ENCODE data around the gene KRTAP12-1.
"Not testable (repeated sequence)": the region's sequence is repeated elsewhere in the genome, so short reads cannot be mapped to it uniquely, and the experiment has no call there.

KRTAP12-1 gene

GRCh38 chr21:44697172-44697810 lies 15.3 kb upstream of the KRTAP12-1 start, which contains the start of gene KRTAP10-12:
Gene KRTAP10-12, plus strand, starts transcription at chr21:44697172. Its CDS starts 30 bp downstream, at chr21:44697202.
- not testable (repeated sequence) for DNase-seq

GRCh38 chr21:44696572-44696971 lies 14.6 kb upstream of the KRTAP12-1 start:
- DNase-seq: no peak

GRCh38 chr21:44695641-44696040 lies 13.7 kb upstream of the KRTAP12-1 start:
- DNase-seq: no peak

- DNase-seq: no peak
Measured at GRCh38 chr21:44695184-44695583, 13.2 kb upstream of the KRTAP12-1 start.

- DNase-seq: no peak
Measured at GRCh38 chr21:44694776-44695175, 12.8 kb upstream of the KRTAP12-1 start.

GRCh38 chr21:44692798-44693512 lies 11.0 kb upstream of the KRTAP12-1 start:
- DNase-seq: no peak

- no peak for DNase-seq
Measured at GRCh38 chr21:44691686-44692085, 9.7 kb upstream of the KRTAP12-1 start.

GRCh38 chr21:44689740-44690139 lies 7.8 kb upstream of the KRTAP12-1 start:
- not testable (repeated sequence) for DNase-seq

- no peak for DNase-seq
Measured at GRCh38 chr21:44687671-44688070, 5.7 kb upstream of the KRTAP12-1 start.

GRCh38 chr21:44686843-44687561 lies 5.0 kb upstream of the KRTAP12-1 start:
- no peak for DNase-seq

- no peak for DNase-seq
Measured at GRCh38 chr21:44686000-44686781, 4.2 kb upstream of the KRTAP12-1 start.

- DNase-seq: not testable (repeated sequence)
Measured at GRCh38 chr21:44685050-44685449, 3.1 kb upstream of the KRTAP12-1 start.

GRCh38 chr21:44684483-44684882 lies 2.5 kb upstream of the KRTAP12-1 start:
- DNase-seq: no peak

- no peak for DNase-seq
Measured at GRCh38 chr21:44684077-44684476, 2.1 kb upstream of the KRTAP12-1 start.

GRCh38 chr21:44682580-44683151 lies 703 bp upstream of the KRTAP12-1 start:
- no peak for DNase-seq

- no peak for DNase-seq
Measured at GRCh38 chr21:44681152-44681551, 811 bp downstream of the KRTAP12-1 start.

GRCh38 chr21:44677881-44678280 lies 4.1 kb downstream of the KRTAP12-1 start:
- DNase-seq: no peak

GRCh38 chr21:44671911-44672310 lies 10.1 kb downstream of the KRTAP12-1 start:
- no peak for DNase-seq

GRCh38 chr21:44670642-44671432 lies 11.1 kb downstream of the KRTAP12-1 start:
- no peak for DNase-seq

GRCh38 chr21:44667612-44668011 lies 14.4 kb downstream of the KRTAP12-1 start:
- DNase-seq: no peak

GRCh38 chr21:44666401-44667320 lies 15.3 kb downstream of the KRTAP12-1 start, which contains the start of gene KRTAP12-2:
Gene KRTAP12-2, minus strand, starts transcription at chr21:44666927. Its CDS starts 41 bp downstream, at chr21:44666886.
- no peak for DNase-seq
